Kidney epithelial cell (primary cell): ENCODE measurements around the gene C19orf85. TPM values are rescaled to one million over a fixed set of nuclear protein-coding genes. Genes with fewer than 3 reads are reported as not detected.
A peak's percentile ranks its signal among the peaks of the same experiment; 100 is the strongest.

Experiments used
- DNase-seq: peaks from one replicate; pipeline ENCODE4 v3.0.0-alpha.2; 2010; ENCODE audit warnings: low read depth
- H3K27me3 ChIP-seq: 2 replicates; pipeline ENCODE4 v1.6.0; 2011; ENCODE audit warnings: low read length; ENCODE audit not compliant: control insufficient read depth, insufficient read depth
- H3K36me3 ChIP-seq: 2 replicates; pipeline ENCODE4 v1.5.1; 2011; ENCODE audit warnings: low read length; ENCODE audit not compliant: control insufficient read depth, insufficient read depth
- H3K4me3 ChIP-seq: 2 replicates; pipeline ENCODE4 v1.5.1; 2011; ENCODE audit warnings: low read depth, mild to moderate bottlenecking, control low read depth, low read length
- total RNA-seq: library from RNA; depleted of rRNA; stranded (reverse); fragments of >200 nt; gene quantifications from 2 replicates; pipeline ENCODE4 v1.2.3, GENCODE V29; 2015
- TF ChIP-seq, protein P1 (sequence below): IDR thresholded peaks from 2 replicates; pipeline ENCODE4 v1.5.1; 2011; ENCODE audit warnings: mild to moderate bottlenecking, moderate library complexity, low read length, control low read depth, inconsistent platforms; ENCODE audit not compliant: insufficient read depth, poor library complexity, severe bottlenecking

Gene C19orf85
- total RNA-seq, 1 donor from 2014 or later: not detected

DNA sequence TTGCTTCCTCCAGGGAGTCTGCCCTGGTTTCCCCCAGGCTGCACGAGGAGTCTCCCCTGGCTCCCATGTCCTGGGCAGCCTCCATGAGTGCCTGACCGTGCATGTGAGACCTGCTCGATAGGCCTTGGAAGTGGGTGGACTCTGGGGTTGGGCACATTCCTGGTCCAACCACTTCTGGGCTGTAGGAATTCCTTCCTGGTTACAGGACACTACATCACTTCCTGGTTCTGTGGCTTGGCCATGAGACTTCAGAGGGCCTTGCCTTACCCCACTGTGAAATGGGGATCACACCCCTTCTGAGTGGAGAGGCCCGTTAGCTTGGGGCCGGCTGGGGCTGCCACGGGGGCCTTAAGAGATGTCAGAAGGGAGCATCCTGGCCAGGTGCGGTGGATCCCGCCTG is 7.9 kb upstream of the C19orf85 start:
- TF ChIP-seq, protein P1, sequence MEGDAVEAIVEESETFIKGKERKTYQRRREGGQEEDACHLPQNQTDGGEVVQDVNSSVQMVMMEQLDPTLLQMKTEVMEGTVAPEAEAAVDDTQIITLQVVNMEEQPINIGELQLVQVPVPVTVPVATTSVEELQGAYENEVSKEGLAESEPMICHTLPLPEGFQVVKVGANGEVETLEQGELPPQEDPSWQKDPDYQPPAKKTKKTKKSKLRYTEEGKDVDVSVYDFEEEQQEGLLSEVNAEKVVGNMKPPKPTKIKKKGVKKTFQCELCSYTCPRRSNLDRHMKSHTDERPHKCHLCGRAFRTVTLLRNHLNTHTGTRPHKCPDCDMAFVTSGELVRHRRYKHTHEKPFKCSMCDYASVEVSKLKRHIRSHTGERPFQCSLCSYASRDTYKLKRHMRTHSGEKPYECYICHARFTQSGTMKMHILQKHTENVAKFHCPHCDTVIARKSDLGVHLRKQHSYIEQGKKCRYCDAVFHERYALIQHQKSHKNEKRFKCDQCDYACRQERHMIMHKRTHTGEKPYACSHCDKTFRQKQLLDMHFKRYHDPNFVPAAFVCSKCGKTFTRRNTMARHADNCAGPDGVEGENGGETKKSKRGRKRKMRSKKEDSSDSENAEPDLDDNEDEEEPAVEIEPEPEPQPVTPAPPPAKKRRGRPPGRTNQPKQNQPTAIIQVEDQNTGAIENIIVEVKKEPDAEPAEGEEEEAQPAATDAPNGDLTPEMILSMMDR: no peak
- DNase-seq: peak; percentile 73
- Histone ChIP-seq H3K27me3 (no peaks in the 10 kb centered on the region), H3K4me3 (no peak overlapping the region), H3K36me3 (no peaks in the 10 kb centered on the region)

DNA sequence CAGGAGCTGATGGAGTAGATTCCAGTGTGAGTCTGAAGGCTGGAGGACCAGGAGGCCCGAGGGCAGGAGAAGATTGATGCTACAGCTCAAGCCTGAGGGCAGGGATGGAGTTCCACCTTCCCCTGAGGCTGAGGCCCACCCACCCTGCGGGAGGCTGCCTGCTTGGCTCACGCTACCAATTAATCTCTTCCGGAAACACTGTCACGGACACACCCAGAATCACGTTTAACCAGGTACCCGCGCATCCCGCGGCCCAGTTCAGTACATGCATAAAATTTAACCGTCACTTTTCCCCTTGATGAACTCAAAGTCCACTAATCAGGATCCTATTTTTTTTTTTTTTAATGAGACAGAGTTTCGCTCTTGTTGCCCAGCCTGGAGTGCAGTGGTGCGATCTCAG is 6.7 kb upstream of the C19orf85 start:
- H3K36me3 ChIP-seq: no peaks in the 10 kb centered on the region
- no peak overlapping the region for H3K4me3 ChIP-seq
- TF ChIP-seq, protein P1: no peak
- H3K27me3 ChIP-seq: no peaks in the 10 kb centered on the region
- no peak for DNase-seq

DNA sequence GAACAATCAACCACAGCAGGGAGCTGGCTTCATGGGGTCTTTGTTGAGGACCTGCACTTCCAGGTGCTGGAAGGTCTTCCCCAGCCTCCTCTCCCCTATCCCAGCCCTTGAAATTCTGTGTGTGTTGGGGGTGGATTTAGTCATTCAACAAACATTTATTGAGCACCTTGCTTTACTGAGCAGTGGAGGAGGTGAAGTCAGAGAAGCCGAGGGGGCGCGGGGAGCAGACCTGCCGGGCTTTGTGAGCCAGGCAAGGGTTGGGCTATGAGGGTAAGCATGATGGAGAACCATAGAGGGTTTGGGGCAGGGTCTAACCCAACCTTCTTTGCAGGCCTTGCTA is 3.5 kb upstream of the C19orf85 start:
- no peak for DNase-seq
- H3K4me3 ChIP-seq: no peak overlapping the region
- H3K27me3 ChIP-seq: peaks cover 8% of the 10 kb centered on the region
- H3K36me3 ChIP-seq: no peaks in the 10 kb centered on the region
- TF ChIP-seq, protein P1: no peak

DNA sequence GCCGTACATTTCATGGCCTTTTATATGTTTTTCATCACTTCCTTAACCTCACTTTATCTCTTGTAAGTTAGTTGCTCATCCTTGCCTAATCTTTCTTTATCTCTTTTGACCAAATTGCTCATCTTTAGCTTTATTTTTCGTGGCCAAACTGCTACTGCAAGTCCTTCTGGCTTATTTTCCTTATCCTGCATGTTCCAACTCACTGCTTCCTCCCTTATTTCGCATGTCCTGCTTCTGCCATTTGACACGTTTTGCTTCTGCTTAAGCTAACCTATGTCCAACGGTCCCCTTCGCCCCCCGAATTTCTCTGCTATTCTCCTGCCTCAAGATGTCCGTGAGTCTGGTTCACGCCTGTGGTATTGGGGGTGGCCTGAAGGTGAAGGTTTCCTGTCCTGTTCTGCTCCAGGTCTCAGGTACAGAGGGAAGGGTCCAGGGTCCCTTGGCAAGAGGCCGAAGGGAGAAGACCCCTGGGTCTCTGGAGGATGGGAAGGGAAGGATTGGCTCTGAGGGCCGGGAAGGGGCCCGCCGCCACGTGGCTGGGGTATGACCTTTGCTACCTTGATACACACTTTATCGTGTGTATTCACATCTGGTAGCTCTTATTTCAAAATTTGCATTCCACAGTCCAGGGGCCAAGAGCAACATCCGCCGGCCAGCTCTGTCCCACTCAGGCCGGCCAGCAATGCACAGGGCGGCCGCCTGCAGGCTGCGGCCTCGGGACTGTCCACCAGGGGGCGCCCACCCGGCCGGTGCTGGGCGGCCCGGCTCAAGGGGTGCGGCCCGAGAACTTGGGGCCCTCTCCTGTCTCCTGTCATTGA is 2.9 kb upstream of the C19orf85 start:
- no peaks in the 10 kb centered on the region for H3K36me3 ChIP-seq
- H3K27me3 ChIP-seq: peaks cover 8% of the 10 kb centered on the region
- no peak overlapping the region for H3K4me3 ChIP-seq
- no peak for DNase-seq
- TF ChIP-seq, protein P1: peak; percentile 69

GRCh38 chr19:55466241-55466614 is 1.7 kb upstream of the C19orf85 start:
- no peak for DNase-seq
- Histone ChIP-seq H3K36me3 (no peaks in the 10 kb centered on the region), H3K4me3 (no peak overlapping the region), H3K27me3 (peaks cover 8% of the 10 kb centered on the region)
- TF ChIP-seq, protein P1: no peak

GRCh38 chr19:55465460-55466240 is 1.1 kb upstream of the C19orf85 start:
- no peak overlapping the region for H3K4me3 ChIP-seq
- no peaks in the 10 kb centered on the region for H3K36me3 ChIP-seq
- peaks cover 8% of the 10 kb centered on the region for H3K27me3 ChIP-seq
- DNase-seq: no peak
- TF ChIP-seq, protein P1: no peak
